SIG-M5 treated with dmso at 0.1 percent for 504 hours (cell line): ENCODE measurements around the gene RARA.
"Not testable (repeated sequence)": the region's sequence is repeated elsewhere in the genome, so short reads cannot be mapped to it uniquely, and the experiment has no call there.

ENCODE experiments used
- DNase-seq: peaks from one replicate; lab custom pipeline; 2025; ENCODE audit not compliant: unreplicated experiment; lab: John Stamatoyannopoulos, UW

RARA gene

GRCh38 chr17:40355804-40356758, 47.1 kb downstream of the RARA start:
- DNase-seq: no peak

- no peak for DNase-seq
Measured at GRCh38 chr17:40356990-40357881, 48.3 kb downstream of the RARA start.

- peak; percentile 73 for DNase-seq
Measured at GRCh38 chr17:40358323-40359038, 49.5 kb downstream of the RARA start.

- DNase-seq: no peak
Measured at GRCh38 chr17:40360091-40360490, 51.1 kb downstream of the RARA start.

GRCh38 chr17:40361063-40361924, 52.3 kb downstream of the RARA start:
- no peak for DNase-seq

- no peak for DNase-seq
Measured at GRCh38 chr17:40361925-40362695, 53.1 kb downstream of the RARA start.

GRCh38 chr17:40362696-40363110, 53.7 kb downstream of the RARA start:
- peak; percentile 80 for DNase-seq

- no peak for DNase-seq
Measured at GRCh38 chr17:40363111-40363827, 54.3 kb downstream of the RARA start.

- no peak for DNase-seq
Measured at GRCh38 chr17:40364121-40364861, 55.3 kb downstream of the RARA start, which contains the start of gene GJD3. GJD3 (minus strand) TSS chr17:40364737; CDS start chr17:40363815, 922 bp downstream.

GRCh38 chr17:40364906-40365305, 55.9 kb downstream of the RARA start:
- no peak for DNase-seq

- no peak for DNase-seq
Measured at GRCh38 chr17:40366076-40366860, 57.3 kb downstream of the RARA start.

- DNase-seq: no peak
Measured at GRCh38 chr17:40366861-40367518, 58.0 kb downstream of the RARA start.

GRCh38 chr17:40367728-40368127, 58.7 kb downstream of the RARA start:
- not testable (repeated sequence) for DNase-seq

GRCh38 chr17:40369923-40370322, 60.9 kb downstream of the RARA start:
- no peak for DNase-seq

- DNase-seq: peak; percentile 34
Measured at GRCh38 chr17:40371261-40371929, 62.4 kb downstream of the RARA start.

- no peak for DNase-seq
Measured at GRCh38 chr17:40372031-40372430, 63.1 kb downstream of the RARA start.
